SK-N-MC (cell line): ENCODE results near the gene SMAD6.

Source experiments
- DNase-seq: peaks from one replicate; pipeline ENCODE4 v3.0.0-alpha.2; 2011; ENCODE audit warnings: low read depth, low spot score
- H3K27ac ChIP-seq: fragments of 200-600 bp; sonication (generic); 2 replicates; pipeline ENCODE4 v1.5.1; 2016; ENCODE audit warnings: mixed run types
- H3K36me3 ChIP-seq: fragments of 200-600 bp; sonication (generic); 2 replicates; pipeline ENCODE4 v1.6.1; 2017; ENCODE audit warnings: antibody characterized with exemption, low read length, mixed read lengths; ENCODE audit not compliant: insufficient read depth
- H3K4me3 ChIP-seq: fragments of 200-600 bp; sonication (generic); 2 replicates; pipeline ENCODE4 v1.5.1; 2016
- H3K9ac ChIP-seq: fragments of 200-600 bp; sonication (generic); 2 replicates; pipeline ENCODE4 v1.8.0; 2017; ENCODE audit warnings: mixed run types, mixed read lengths; ENCODE audit not compliant: insufficient read length
- H3K9me3 ChIP-seq: fragments of 200-600 bp; sonication (generic); 2 replicates; pipeline ENCODE4 v1.6.1; 2017; ENCODE audit warnings: low read depth, mild to moderate bottlenecking, antibody characterized with exemption, low read length, moderate library complexity, mixed read lengths
- EZH2 ChIP-seq: fragments of 200-600 bp; sonication (generic); IDR thresholded peaks from one replicate; pipeline ENCODE4 v1.6.1; 2017; ENCODE audit warnings: antibody characterized with exemption
- FOXP2 ChIP-seq: optimal IDR thresholded peaks from 2 replicates; pipeline ENCODE3; 2011; ENCODE audit warnings: mild to moderate bottlenecking, moderate library complexity; ENCODE audit not compliant: insufficient read depth; ENCODE audit errors: extremely low read length, control extremely low read depth
- POLR2AphosphoS5 ChIP-seq: IDR thresholded peaks from 2 replicates; pipeline ENCODE4 v1.6.1; 2012; ENCODE audit warnings: mild to moderate bottlenecking, low read depth, low read length, borderline replicate concordance

The SMAD6 gene

GRCh38 chr15:66831801-66832390 is 129.9 kb downstream of the SMAD6 start:
- DNase-seq = no peak
- H3K9me3 ChIP-seq = no peaks in the 10 kb centered on the region
- H3K27ac ChIP-seq = 0 out of 2 replicates have a peak overlapping the region, but pooled peaks have one; percentile 83
- H3K9ac ChIP-seq = no peak overlapping the region
- H3K36me3 ChIP-seq = no peaks in the 10 kb centered on the region
- TF ChIP-seq EZH2 (no peak), POLR2AphosphoS5 (no peak), FOXP2 (no peak)
- H3K4me3 ChIP-seq = no peak overlapping the region
